NCI-H1417 treated with DMSO at 0.1 percent for 48 hours (cell line): ENCODE measurements around the gene BNIPL.

Experiments
- DNase-seq: peaks from one replicate; lab custom pipeline; 2025; lab: John Stamatoyannopoulos, UW

BNIPL gene

DNA sequence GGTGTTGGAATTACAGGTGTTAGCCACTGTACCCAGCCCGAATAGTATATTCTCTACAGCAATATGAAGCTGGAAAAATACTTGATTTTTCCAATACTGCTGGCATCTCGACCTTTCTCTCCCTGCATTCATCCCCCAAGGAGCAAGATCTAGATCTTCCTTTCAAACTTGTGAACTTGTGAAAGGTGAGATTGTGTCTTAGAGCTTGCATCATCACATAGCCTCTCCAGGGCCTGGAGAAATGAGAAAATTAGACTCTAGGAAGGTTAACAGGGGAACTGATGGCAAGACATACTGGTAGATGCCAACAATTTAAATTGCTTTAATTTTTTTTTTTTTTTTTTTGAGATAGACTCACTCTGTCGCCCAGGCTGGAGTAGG is 26.1 kb upstream of the BNIPL start:
- DNase-seq, result no peak

DNA sequence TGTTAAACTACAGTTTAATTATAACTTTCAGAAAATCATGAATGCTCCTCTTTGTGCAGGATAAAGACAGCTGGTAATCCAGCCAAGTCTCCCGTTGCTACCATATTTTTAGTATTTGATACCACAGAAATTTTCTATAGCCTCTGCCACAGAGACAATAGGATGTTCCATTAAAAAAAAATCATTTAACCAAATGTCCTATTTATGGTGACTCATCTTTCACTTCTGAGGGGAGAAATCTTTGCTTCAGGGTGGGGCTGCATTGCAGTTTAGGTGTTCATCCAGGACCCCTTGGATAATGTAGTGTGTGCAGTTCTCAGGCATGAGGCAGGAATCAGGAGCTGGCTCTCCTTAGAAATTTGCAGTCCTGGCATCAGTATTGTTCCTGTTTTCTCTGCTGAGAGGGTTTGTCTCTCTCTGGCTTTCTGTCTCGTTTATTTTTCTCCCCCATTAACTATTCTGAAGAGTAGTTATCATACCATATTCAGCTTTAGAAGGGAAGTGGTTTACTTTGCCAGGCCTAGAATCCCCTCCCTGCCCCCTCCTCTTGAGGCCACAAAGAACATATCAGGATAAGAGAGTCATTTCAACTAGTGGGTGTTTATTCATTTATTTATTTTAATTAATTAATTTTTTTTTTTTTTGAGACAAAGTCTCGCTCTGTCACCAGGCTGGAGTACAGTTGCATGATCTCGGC is 25.1 kb upstream of the BNIPL start:
- DNase-seq, result no peak

DNA sequence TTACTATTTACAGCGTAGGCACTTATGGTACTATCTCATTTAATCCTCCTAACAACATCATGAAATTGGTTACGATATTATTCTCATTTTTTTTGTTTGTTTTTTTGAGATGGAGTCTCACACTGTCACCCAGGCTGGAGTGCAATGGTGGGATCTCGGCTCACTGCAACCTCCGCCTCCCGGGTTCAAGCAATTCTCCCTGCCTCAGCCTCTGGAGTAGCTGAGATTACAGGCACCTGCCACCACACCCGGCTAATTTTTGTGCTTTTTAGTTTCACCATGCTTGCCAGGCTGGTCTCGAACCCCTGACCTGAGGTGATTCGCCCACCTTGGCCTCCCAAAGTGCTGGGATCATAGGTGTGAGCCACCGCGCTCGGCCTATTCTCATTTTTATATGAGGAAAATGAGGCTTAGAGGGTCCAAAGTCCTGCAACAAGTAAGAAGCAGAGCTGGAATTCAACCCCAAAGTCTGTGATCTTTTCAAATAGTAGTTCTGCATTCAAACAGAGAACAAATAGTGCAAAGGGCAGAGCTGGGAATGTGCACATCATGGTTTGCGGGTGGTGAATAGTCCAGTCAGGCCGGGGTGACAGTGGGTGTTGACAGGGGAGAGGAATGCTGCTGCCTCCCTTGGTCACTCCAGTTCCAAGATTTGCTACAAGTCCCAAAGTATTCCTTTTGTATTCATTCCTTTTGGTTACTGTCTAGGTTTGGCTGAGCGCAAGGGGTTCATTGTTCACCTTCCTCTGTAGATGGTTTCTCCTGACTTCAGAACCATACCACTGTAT is 23.5 kb upstream of the BNIPL start:
- no peak for DNase-seq

DNA sequence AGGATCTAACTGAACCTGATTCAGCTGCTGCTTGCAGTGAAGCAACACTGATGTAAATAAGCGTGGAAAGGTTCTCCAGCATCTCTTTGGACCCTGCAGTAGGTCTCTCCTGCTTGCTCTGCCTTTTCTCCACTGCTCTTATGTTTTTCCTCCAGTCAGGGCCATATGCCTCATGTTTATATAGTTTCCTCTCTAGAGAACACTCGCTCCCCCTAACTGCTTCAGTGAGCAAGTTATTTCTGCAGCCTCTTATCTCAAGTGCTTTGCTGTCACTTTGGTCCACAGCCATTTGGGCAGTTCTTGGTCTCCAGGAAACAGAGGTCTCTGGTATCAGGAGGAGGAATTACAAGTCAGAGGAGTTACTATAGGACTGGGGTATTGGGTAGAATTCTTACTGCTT is 22.9 kb upstream of the BNIPL start:
- DNase-seq, result no peak

DNA sequence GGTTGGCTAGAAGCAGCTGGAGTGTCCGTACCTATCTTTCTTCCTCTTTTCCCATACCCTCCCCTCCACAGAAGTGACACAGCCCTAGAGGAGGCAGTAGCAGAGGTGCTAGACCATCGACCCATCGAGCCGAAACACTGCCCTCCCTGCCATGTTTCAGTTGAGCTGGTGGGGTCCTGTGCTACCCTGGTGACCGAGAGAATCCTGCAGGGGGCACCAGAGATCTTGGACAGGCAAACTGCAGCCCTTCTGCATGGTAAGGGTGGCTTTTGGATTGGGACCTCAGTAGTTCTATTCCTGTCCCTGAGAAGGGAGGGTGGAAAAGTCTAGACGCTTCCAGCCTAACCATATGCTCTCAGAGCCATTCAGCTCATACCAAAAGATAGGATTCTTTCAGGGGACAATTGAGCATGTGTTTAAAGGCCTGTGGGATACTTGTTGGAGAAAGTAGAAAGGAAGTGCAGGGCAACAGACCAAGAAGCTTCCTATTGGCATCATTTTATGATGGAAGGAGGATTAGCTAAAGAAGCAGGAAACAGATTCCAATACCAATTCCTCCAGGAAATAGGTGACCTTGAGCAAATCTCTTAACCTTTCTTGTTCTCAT is 11.7 kb upstream of the BNIPL start:
- no peak for DNase-seq

DNA sequence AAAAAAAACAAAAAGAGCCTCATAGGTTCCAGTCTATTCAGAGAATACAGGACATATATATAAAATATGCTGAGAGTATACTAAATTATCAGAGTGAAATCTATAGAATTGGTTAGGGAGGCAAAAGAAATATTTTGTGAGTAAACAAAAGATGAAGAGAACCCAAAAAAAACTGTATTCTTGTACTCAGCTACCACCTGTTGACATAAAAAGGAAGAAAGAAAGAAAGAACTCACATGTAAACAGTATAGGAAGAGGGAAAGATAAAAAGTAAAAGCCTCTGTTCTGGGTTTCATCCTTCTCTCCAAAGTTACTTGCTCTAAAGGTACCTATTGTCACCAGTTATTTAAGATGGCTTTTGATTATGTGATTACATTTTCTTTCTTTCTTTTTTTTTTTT is 9.9 kb upstream of the BNIPL start:
- no peak for DNase-seq

DNA sequence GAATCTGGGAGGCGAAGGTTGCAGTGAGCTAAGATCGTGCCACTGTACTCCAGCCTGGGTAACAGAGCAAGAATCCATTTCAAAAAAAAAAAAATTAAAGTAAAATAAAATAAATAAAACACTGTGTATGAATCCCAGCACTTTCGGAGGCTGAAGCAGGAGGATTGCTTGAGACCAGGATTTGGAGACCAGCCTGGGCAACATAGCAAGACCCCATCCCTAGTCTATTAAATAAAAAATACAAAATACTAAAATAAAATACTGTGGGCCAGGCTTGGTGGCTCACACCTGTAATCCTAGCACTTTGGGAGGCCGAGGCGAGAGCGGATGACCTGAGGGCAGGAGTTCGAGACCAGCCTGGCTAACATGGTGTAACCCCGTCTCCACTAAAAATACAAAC is 4.2 kb upstream of the BNIPL start:
- no peak for DNase-seq

DNA sequence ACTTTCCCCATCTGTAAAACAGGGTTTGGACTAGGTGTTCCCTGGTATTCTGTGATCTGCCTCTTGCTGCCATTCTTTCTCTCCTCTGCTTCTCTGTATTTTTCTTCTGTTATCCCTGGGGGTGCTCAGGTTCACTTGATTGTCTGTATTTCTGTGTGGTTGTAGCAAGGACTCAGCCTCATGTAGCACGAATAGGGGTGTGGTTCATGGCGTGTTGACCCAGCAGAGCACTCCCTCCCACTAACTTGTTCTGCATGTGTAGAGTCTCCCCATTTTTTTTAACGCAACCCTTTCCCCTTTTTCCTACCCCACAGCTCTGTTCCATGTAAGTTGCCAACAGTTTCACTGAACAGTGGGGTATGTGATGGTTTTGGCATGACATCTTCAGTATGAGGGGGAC is 1.2 kb upstream of the BNIPL start:
- no peak for DNase-seq

DNA sequence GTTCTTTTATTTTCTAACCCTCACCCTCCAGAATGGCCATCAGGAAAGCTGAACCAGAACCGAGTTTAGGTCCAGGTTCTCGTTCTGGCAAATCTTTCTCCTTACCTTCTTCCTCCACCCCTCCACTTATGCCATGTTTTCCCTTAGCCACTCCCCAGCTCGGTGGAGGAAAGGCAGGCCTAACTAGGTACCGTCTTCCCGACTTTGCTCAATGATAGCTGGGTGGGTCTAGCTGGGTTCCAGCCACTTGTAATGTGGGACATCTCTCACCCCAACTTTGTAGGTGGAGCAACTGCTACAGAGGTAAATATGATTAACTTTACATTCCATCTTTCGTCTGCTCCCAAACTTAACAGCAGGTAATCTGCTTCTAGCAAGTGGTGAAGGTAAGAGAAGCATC is 646 bp downstream of the BNIPL start:
- DNase-seq, result no peak

DNA sequence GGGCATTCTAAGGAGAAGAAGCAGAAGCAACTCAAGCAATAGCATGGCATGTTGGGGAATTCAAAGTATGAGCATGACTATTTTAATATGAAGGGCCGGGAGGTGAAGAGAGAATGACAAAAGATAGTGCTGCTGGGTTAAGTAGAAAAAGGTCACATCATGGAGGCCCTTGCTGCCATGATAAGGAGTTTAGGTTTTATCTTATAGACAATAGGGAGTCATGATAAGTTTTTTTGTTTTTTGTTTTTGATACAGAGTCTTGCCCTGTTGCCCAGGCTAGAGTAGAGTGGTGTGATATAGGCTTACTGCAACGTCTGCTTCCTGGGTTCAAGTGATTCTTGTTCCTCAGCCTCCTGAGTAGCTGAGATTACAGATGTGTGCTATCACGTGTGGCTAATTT is 3.1 kb downstream of the BNIPL start:
- DNase-seq, result no peak

DNA sequence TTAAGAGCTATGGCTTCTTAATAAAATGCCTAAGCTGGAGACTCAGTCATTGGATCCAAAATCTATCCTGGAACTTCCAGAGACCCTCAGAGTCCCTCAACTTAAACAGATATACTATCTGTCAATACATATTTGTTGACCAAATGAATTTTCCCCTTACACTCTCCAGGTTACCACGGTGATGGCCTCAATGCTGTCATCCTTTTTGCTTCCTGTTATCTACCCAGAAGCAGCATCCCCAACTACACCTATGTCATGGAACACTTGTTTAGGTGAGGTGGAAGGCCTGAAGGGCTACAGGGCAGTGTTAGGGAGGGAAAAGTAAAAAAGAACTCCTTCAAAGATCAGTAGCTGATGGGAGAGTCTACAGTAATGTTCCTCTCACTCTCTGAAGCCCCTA is 6.8 kb downstream of the BNIPL start:
- DNase-seq, result no peak

DNA sequence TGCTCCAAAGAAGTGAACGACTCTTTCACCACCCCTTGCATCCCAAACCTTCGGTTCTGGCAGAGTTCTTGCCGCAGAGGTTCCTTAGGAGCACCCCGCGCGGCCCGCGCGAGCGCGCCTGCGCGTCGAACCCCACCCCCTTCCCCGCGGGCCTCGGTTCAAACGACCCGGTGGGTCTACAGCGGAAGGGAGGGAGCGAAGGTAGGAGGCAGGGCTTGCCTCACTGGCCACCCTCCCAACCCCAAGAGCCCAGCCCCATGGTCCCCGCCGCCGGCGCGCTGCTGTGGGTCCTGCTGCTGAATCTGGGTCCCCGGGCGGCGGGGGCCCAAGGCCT is 11.2 kb downstream of the BNIPL start, which contains the start of gene C1orf56:
C1orf56 (plus strand) TSS at position 161 of the 334 bp plus-strand sequence; CDS start at position 258, 97 bp downstream.
- no peak for DNase-seq

DNA sequence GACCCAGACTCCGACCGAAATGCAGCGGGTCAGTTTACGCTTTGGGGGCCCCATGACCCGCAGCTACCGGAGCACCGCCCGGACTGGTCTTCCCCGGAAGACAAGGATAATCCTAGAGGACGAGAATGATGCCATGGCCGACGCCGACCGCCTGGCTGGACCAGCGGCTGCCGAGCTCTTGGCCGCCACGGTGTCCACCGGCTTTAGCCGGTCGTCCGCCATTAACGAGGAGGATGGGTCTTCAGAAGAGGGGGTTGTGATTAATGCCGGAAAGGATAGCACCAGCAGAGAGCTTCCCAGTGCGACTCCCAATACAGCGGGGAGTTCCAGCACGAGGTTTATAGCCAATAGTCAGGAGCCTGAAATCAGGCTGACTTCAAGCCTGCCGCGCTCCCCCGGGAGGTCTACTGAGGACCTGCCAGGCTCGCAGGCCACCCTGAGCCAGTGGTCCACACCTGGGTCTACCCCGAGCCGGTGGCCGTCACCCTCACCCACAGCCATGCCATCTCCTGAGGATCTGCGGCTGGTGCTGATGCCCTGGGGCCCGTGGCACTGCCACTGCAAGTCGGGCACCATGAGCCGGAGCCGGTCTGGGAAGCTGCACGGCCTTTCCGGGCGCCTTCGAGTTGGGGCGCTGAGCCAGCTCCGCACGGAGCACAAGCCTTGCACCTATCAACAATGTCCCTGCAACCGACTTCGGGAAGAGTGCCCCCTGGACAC is 11.7 kb downstream of the BNIPL start:
- DNase-seq, result no peak

DNA sequence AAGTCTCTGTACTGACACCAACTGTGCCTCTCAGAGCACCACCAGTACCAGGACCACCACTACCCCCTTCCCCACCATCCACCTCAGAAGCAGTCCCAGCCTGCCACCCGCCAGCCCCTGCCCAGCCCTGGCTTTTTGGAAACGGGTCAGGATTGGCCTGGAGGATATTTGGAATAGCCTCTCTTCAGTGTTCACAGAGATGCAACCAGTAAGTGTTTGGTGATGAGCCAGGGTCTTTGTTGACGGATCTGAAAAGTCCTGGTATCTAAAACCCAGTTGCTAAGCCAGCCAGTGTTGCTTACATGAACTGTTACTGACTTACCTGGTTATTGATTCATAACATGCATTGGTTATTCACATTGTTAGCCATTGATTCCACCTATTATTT is 12.3 kb downstream of the BNIPL start:
- DNase-seq, result no peak

DNA sequence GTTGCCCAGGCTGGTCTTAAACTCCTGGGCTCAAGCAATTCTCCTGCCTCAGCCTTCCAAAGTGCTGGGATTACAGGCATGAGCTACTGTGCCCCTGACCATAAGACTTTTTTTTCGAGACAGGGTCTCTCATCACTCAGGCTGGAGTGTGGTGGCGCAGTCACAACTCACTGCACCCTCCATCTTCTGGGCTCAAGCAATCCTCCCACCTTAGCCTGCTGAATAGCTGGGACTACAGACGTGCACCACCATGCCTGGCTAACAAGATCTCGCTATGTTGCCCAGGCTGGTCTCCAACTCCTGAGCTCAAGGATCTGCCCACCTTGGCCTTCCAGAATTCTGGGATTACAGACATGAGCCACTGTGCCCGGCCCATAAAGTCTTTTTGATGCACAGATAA is 13.1 kb downstream of the BNIPL start:
- no peak for DNase-seq

DNA sequence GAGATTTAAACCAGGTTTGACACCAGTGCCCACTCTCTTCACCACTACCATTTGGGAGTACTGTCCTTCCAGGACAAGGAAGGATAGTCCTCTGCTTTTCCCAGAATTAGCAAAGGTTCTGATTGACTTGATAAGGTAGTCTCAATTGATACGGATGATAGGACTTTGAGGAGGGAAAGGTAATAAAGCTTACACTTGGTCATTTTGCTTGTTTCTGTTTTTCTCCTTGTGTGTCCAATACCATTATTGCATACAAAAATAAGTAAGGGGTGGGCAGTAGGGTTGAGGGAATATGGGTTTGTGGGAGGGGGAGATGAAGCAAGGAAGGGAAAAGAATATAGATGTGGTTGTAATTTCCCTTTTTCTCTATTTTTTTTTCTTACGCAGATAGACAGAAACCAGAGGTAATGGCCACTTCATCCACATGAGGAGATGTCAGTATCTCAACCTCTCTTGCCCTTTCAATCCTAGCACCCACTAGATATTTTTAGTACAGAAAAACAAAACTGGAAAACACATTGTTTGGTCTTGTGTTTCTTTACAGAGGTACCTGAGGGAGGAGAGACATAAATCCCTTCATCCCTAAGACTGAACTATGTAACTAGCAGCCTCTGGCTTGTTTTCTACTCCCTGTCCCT is 13.8 kb downstream of the BNIPL start:
- DNase-seq, result no peak

DNA sequence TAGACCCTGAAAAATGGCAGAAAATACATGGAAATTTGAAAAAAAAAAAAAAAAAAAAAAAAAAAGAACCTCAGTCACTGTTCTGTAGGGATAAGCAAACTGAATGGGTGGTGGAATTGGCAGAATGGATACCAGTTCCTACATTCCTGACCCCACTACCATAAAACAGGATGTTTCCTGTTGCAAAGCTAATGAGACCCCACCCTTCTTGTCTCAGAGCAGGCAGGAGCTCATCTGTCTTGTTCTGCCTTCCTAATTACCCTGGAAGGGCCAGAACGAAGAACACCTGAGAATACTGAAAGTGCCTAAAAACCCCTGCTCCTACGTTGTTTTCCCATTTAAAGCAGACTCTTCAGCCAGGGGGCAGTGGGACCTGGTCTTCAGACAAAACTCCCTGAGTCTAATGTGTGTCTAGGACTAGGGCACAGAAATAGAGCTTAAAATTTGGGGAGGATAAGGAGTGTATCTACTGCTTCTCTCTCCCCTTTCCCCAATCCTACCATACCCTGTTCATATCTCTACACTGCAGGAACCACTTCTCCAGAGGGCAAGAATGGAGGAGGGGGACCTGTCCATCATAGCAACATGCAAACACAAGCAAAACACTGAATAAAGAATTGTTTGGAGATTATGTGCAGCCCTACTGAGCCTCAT is 15.1 kb downstream of the BNIPL start:
- no peak for DNase-seq

DNA sequence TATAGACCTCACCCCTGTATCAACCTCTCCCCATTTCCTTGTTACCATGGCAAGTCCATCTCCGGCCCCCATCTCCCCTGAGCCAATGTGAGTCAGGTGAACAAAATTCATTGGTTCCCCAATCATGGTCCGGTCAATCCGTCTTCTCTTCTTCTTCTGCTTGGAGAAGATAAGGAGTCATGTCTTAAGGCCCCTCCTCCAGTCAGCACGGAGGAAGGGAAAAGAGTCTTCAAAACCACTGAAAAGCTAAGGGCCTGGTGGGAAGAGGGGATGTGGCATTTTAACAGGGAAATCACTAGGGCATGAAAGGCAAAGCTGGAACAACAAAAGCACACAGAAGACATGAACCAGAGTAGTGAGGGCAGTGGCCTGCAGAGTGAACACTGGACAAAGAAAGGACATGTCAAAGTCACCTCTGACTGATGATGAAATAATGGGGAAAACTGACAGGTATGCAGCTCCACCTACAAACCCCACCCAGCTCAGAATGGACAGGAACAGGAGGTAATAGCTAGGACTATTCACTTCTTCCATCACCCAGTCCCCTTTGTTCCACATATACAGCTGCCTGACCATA is 18.7 kb downstream of the BNIPL start:
- no peak for DNase-seq

DNA sequence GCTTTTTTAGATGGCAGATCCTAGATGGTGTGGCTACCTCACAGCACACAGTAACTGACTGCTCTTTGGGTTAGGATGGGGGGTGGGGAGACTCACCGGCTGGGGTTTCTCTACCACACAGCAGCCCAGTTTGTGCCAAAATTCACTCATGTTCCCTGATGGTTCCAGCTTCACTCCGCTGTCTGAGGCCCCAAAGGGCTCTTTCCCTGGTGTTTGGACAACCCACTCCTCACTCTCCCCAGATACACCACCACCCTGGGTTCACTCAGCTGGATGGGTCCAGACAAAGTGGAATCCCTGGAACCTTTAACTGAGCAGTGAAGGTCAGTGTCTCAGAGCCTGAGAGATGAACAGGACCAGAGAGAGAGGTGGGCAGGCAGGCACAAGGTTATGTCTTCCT is 19.2 kb downstream of the BNIPL start:
- DNase-seq, result no peak

DNA sequence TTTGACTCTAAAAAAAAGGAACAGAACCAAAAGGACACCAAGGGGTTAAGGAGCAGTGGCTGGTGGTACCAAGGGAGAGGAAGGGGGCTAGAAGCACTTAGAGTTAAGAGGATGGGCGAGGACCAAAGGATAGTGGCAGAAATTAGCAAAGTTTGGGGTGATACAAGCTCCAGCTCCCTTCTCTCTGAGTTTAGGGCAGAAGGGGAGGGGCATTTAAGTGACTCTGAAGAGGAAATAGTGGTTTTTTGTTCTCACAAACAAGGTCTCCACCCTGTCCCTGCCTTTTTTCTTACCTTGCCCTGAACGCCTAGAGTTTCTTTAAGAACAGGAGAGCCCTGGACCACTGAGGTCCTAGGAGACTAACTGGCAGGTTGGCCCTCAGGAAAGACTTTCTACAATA is 19.8 kb downstream of the BNIPL start:
- no peak for DNase-seq

DNA sequence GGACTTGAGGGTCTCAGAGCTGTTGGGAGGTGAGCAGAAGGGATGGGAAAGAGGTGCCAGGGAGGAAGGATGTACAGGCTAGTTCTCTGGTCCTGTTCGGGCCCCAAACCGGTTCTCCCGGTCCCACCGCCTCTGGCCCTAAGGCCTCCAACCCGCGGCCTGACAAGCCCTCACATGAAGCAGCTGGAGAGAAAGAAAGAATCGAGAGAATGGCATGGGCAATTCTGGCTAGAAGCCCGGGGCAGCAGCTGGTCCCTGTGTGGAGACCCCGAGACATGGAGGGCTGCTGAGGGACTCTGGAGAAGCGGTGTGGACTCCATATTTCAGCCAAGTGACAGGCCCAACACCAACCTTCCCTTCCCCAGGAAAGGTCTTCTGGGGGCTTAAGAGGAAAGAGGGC is 22.3 kb downstream of the BNIPL start:
- DNase-seq, result no peak
